NCI-H82 (cell line): ENCODE data around the gene TARBP1.

ENCODE experiments used
- DNase-seq: peaks from one replicate; lab custom pipeline; 2025; lab: John Stamatoyannopoulos, UW

TARBP1 gene

GRCh38 chr1:234345237-234345636, 133.7 kb downstream of the TARBP1 start:
- DNase-seq: no peak

- no peak for DNase-seq
Observed at GRCh38 chr1:234342774-234343173, 136.2 kb downstream of the TARBP1 start.
